ENCODE data around the gene ITGB3. TPM values are rescaled to one million over a fixed set of nuclear protein-coding genes. Genes with fewer than 3 reads are reported as not detected.

ITGB3 gene
- total RNA-seq, 1 experiment from 2014 or later, result not detected

DNA sequence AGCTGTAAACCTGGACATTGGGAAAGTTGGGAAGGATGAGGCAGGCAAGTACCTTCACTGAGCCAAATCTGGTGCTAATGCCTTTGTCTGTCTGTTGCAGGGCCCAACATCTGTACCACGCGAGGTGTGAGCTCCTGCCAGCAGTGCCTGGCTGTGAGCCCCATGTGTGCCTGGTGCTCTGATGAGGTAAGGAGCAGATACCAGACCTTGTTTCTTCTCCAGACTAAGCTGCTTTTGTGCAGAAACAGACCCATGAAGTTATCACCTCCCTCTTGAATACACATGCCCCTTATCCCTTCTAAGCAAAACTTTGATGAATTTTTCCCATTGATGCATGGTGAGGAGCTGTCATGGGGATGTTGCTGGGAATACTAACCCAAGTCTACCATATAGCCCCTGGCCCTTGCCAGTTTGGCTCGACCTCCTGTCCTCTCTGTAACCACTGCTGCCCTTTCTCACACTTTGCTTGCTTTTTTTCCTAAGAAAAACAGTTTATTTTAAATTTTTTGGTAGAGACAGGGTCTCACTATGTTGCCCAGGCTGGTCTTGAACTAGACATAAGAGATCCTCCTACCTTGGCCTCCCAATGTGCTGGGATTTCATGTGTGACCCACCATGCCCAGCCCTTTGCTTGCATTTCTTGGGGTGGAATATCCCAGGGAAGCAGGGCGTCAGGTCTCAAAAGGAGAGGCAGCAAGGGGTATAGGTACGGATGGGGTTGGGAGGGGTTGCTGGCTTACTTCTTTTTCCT, 20.9 kb downstream of the ITGB3 start:
- H3K36me3 ChIP-seq (ENCODE audit: control insufficient read depth in 1 of 2, insufficient read depth in 2 of 2, low read length in 2 of 2), result no peaks in the 10 kb centered on the region
- ChIA-PET RAD21 (ENCODE audit: low non-redundant PET in 1 of 2, low total read pairs in 2 of 2, uncharacterized antibody in 2 of 2, unreplicated experiment in 2 of 2) (no interaction called here), POLR2A (interaction anchor here (1.3 kb wide), 1 partner anchor 25 kb away, joined by 3 read pairs; no protein-coding TSS in a partner anchor), CTCF (interaction anchor here (0.6 kb wide), 1 partner anchor 42 kb away, joined by 3 read pairs; no protein-coding TSS in a partner anchor)
- peaks cover 34 to 39% of the 10 kb centered on the region in 2 experiments for H3K4me1 ChIP-seq (ENCODE audit: control insufficient read depth in 1 of 2, insufficient read depth in 2 of 2, low read length in 2 of 2)
- no peak overlapping the region for H3K4me3 ChIP-seq (replicated peaks in 1 of 2; ENCODE audit: low read depth in 1 of 2, low read length in 2 of 2)
- no peak overlapping the region for H2AFZ ChIP-seq (ENCODE audit: low read depth, low read length, poor library complexity, severe bottlenecking)
- no peak for DNase-seq (ENCODE audit: low read depth, low spot score)
- no peak for ATAC-seq
- no peaks in the 10 kb centered on the region for H4K20me1 ChIP-seq (ENCODE audit: insufficient read depth)
- H3K79me2 ChIP-seq (ENCODE audit: insufficient read depth, low read length), result no peaks in the 10 kb centered on the region
- no peaks in the 10 kb centered on the region for H3K9me2 ChIP-seq (ENCODE audit: insufficient read depth)
- BruUV-seq (replicated peaks), result no TSS peak
- no peak overlapping the region for H3K27ac ChIP-seq (ENCODE audit: low read depth, low read length)
- H3K4me2 ChIP-seq (ENCODE audit: low read length), result no peak overlapping the region; the same call in 1 of the 2 replicates
- no peaks in the 10 kb centered on the region for H3K27me3 ChIP-seq (ENCODE audit: insufficient read depth, low read length)
- no peaks in the 10 kb centered on the region for H3K9me3 ChIP-seq (ENCODE audit: control insufficient read depth in 1 of 2, insufficient read depth in 1 of 2, low read depth in 1 of 2, low read length in 2 of 2)
- no peak overlapping the region for H3K9ac ChIP-seq (ENCODE audit: low read length)
- TF ChIP-seq, protein P1, sequence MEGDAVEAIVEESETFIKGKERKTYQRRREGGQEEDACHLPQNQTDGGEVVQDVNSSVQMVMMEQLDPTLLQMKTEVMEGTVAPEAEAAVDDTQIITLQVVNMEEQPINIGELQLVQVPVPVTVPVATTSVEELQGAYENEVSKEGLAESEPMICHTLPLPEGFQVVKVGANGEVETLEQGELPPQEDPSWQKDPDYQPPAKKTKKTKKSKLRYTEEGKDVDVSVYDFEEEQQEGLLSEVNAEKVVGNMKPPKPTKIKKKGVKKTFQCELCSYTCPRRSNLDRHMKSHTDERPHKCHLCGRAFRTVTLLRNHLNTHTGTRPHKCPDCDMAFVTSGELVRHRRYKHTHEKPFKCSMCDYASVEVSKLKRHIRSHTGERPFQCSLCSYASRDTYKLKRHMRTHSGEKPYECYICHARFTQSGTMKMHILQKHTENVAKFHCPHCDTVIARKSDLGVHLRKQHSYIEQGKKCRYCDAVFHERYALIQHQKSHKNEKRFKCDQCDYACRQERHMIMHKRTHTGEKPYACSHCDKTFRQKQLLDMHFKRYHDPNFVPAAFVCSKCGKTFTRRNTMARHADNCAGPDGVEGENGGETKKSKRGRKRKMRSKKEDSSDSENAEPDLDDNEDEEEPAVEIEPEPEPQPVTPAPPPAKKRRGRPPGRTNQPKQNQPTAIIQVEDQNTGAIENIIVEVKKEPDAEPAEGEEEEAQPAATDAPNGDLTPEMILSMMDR (IDR thresholded peaks at IDR 0.05 in 2 of 3, conservative IDR thresholded peaks at IDR 0.05 in 1 of 3; ENCODE audit: borderline replicate concordance in 1 of 3, insufficient read depth in 1 of 3, low read depth in 2 of 3, low read length in 2 of 3), result no peak
- TF ChIP-seq, protein P2, sequence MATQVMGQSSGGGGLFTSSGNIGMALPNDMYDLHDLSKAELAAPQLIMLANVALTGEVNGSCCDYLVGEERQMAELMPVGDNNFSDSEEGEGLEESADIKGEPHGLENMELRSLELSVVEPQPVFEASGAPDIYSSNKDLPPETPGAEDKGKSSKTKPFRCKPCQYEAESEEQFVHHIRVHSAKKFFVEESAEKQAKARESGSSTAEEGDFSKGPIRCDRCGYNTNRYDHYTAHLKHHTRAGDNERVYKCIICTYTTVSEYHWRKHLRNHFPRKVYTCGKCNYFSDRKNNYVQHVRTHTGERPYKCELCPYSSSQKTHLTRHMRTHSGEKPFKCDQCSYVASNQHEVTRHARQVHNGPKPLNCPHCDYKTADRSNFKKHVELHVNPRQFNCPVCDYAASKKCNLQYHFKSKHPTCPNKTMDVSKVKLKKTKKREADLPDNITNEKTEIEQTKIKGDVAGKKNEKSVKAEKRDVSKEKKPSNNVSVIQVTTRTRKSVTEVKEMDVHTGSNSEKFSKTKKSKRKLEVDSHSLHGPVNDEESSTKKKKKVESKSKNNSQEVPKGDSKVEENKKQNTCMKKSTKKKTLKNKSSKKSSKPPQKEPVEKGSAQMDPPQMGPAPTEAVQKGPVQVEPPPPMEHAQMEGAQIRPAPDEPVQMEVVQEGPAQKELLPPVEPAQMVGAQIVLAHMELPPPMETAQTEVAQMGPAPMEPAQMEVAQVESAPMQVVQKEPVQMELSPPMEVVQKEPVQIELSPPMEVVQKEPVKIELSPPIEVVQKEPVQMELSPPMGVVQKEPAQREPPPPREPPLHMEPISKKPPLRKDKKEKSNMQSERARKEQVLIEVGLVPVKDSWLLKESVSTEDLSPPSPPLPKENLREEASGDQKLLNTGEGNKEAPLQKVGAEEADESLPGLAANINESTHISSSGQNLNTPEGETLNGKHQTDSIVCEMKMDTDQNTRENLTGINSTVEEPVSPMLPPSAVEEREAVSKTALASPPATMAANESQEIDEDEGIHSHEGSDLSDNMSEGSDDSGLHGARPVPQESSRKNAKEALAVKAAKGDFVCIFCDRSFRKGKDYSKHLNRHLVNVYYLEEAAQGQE (IDR thresholded peaks at IDR 0.05; ENCODE audit: low read depth), result no peak
- no peak for TF ChIP-seq POLR2A (IDR thresholded peaks at IDR 0.05; ENCODE audit: borderline replicate concordance, extremely low read depth, insufficient read depth, insufficient read length)
- TF ChIP-seq TCF7L2 (IDR thresholded peaks at IDR 0.05; ENCODE audit: borderline replicate concordance, extremely low read depth, insufficient read depth, insufficient read length), result no peak
- TF ChIP-seq, protein P3, sequence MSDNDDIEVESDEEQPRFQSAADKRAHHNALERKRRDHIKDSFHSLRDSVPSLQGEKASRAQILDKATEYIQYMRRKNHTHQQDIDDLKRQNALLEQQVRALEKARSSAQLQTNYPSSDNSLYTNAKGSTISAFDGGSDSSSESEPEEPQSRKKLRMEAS (IDR thresholded peaks at IDR 0.05), result no peak
- no peak for TF ChIP-seq ELF1 (IDR thresholded peaks at IDR 0.05; ENCODE audit: borderline replicate concordance, low read depth)
- TF ChIP-seq ZFX (IDR thresholded peaks at IDR 0.05), result no peak
- TF ChIP-seq RAD21 (IDR thresholded peaks at IDR 0.05; ENCODE audit: low read depth), result no peak
- TF ChIP-seq EZH2phosphoT487 (IDR thresholded peaks at IDR 0.05; ENCODE audit: borderline replicate concordance), result no peak
- intact Hi-C loops (cut with micrococcal nuclease), result no loop called here

Data from HCT116 (cell line).